HCT116 (cell line): ENCODE measurements around the gene C13orf46. TPM values are rescaled to one million over a fixed set of nuclear protein-coding genes. Genes with fewer than 3 reads are reported as not detected.

Experiments used
- ATAC-seq: fragments of 200-7000 bp; cut with Tn5 transposase; 2 replicates; pipeline ENCODE4 v1.9.1; 2020; ENCODE audit warnings: mild to moderate bottlenecking, moderate library complexity
- BruUV-seq: library from RNA; stranded (reverse); fragments of 400-500 nt; replicated peaks from 2 replicates; lab custom pipeline; 2021; lab: Mats Ljungman, UMichigan
- CTCF ChIA-PET: fragments of 300-600 bp; sonication (Branson Sonifier 250); formaldehyde crosslinking; loops from one replicate; lab custom pipeline; 2021; ENCODE audit warnings: antibody characterized with exemption; lab: Charles Lee
- POLR2A ChIA-PET: fragments of 300-600, 350-600 bp; sonication (Branson Sonifier 250); formaldehyde crosslinking; loops from one replicate; lab custom pipeline; 2021; ENCODE audit warnings: antibody characterized with exemption; lab: Charles Lee
- RAD21 ChIA-PET, 2 experiments: fragments of 300-600 bp; sonication (Branson Sonifier 250); formaldehyde crosslinking; loops; one replicate each; lab custom pipeline; 2023; ENCODE audit warnings: low total read pairs in 2 of 2; ENCODE audit not compliant: uncharacterized antibody in 2 of 2, unreplicated experiment in 2 of 2, low non-redundant PET in 1 of 2; lab: Charles Lee
- DNase-seq: peaks from one replicate; pipeline ENCODE4 v3.0.0-alpha.2; 2010; ENCODE audit warnings: low read depth, low spot score
- H2AFZ ChIP-seq: fragments of 200-600 bp; shearing (Covaris generic), sonication (generic); 2 replicates; pipeline ENCODE4 v1.6.1; 2017; ENCODE audit warnings: low read depth, mixed run types, mixed read lengths, antibody characterized with exemption, low read length; ENCODE audit not compliant: poor library complexity, severe bottlenecking
- H3K27ac ChIP-seq: 2 replicates; pipeline ENCODE4 v1.5.1; 2012; ENCODE audit warnings: low read depth, low read length
- H3K27me3 ChIP-seq: fragments of 200-600 bp; sonication (generic); 2 replicates; pipeline ENCODE4 v1.6.1; 2016; ENCODE audit warnings: mixed run types, low read length, mixed read lengths; ENCODE audit not compliant: insufficient read depth
- H3K36me3 ChIP-seq, 2 experiments: fragments of 200-500 bp in 1 of 2; fragments of 200-600 bp in 1 of 2; sonication (Bioruptor generic) in 1 of 2; sonication (generic) in 1 of 2; 2 replicates each; pipeline versions ENCODE4 v1.5.1 to v1.6.1; 2014 to 2016; ENCODE audit warnings: low read length in 2 of 2, inconsistent platforms in 1 of 2, mixed read lengths in 1 of 2, mixed run types in 1 of 2; ENCODE audit not compliant: insufficient read depth in 2 of 2, control insufficient read depth in 1 of 2
- H3K4me1 ChIP-seq, 2 experiments: fragments of 200-600 bp in 1 of 2; sonication (generic) in 1 of 2; 2 replicates each; pipeline versions ENCODE4 v1.5.1 to v1.6.1; 2012 to 2017; ENCODE audit warnings: low read length in 2 of 2, inconsistent platforms in 1 of 2, mild to moderate bottlenecking in 1 of 2, mixed read lengths in 1 of 2, mixed run types in 1 of 2, moderate library complexity in 1 of 2; ENCODE audit not compliant: insufficient read depth in 2 of 2, control insufficient read depth in 1 of 2
- H3K4me2 ChIP-seq: fragments of 200-600 bp; sonication (generic); 2 replicates; pipeline ENCODE4 v1.6.1; 2017; ENCODE audit warnings: mixed run types, low read length, mixed read lengths
- H3K4me3 ChIP-seq, 2 experiments: fragments of 200-600 bp in 1 of 2; sonication (generic) in 1 of 2; replicated peaks in 1 of 2; 2 replicates each; pipeline ENCODE4 v1.5.1; 2011 to 2016; ENCODE audit warnings: low read length in 2 of 2, control low read depth in 1 of 2, low read depth in 1 of 2, mild to moderate bottlenecking in 1 of 2, mixed read lengths in 1 of 2, mixed run types in 1 of 2
- H3K79me2 ChIP-seq: fragments of 200-600 bp; sonication (generic); 2 replicates; pipeline ENCODE4 v1.6.1; 2017; ENCODE audit warnings: mild to moderate bottlenecking, mixed run types, low read length, moderate library complexity, mixed read lengths; ENCODE audit not compliant: insufficient read depth
- H3K9ac ChIP-seq: fragments of 200-600 bp; sonication (generic); 2 replicates; pipeline ENCODE4 v1.6.1; 2016; ENCODE audit warnings: low read length, mixed read lengths
- H3K9me2 ChIP-seq: fragments of 200-600 bp; sonication (generic), shearing (Covaris generic); 2 replicates; pipeline ENCODE4 v1.6.1; 2017; ENCODE audit warnings: mixed run types, mild to moderate bottlenecking, moderate library complexity; ENCODE audit not compliant: insufficient read depth
- H3K9me3 ChIP-seq, 2 experiments: fragments of 200-500 bp in 1 of 2; fragments of 200-600 bp in 1 of 2; sonication (Bioruptor generic) in 1 of 2; sonication (generic) in 1 of 2; 2 replicates each; pipeline ENCODE4 v1.6.1; 2014 to 2017; ENCODE audit warnings: low read length in 2 of 2, mixed read lengths in 2 of 2, inconsistent platforms in 1 of 2, low read depth in 1 of 2, mild to moderate bottlenecking in 1 of 2, mixed run types in 1 of 2, moderate library complexity in 1 of 2; ENCODE audit not compliant: control insufficient read depth in 1 of 2, insufficient read depth in 1 of 2
- H4K20me1 ChIP-seq: fragments of 200-600 bp; sonication (generic), shearing (Covaris generic); 2 replicates; pipeline ENCODE4 v1.6.1; 2017; ENCODE audit warnings: mixed run types, mild to moderate bottlenecking, moderate library complexity; ENCODE audit not compliant: insufficient read depth
- CEBPB ChIP-seq: IDR thresholded peaks from 2 replicates; pipeline ENCODE4 v1.6.1; 2012; ENCODE audit warnings: low read depth
- EZH2 ChIP-seq: fragments of 200-600 bp; sonication (generic); IDR thresholded peaks from 2 replicates; pipeline ENCODE4 v1.6.1; 2017; ENCODE audit warnings: antibody characterized with exemption, mixed run types
- EZH2phosphoT487 ChIP-seq: fragments of 200-600 bp; IDR thresholded peaks from 2 replicates; pipeline ENCODE4 v1.6.1; 2018; ENCODE audit warnings: antibody characterized with exemption, borderline replicate concordance
- FOSL1 ChIP-seq: IDR thresholded peaks from 2 replicates; pipeline ENCODE4 v1.6.1; 2012; ENCODE audit warnings: low read depth
- JUND ChIP-seq: IDR thresholded peaks from 2 replicates; pipeline ENCODE4 v1.6.1; 2012
- MAX ChIP-seq: IDR thresholded peaks from 2 replicates; pipeline ENCODE4 v1.6.1; 2012
- POLR2A ChIP-seq: IDR thresholded peaks from 2 replicates; pipeline ENCODE4 v1.7.0; 2011; ENCODE audit warnings: borderline replicate concordance; ENCODE audit not compliant: insufficient read depth, insufficient read length; ENCODE audit errors: extremely low read depth
- POLR2AphosphoS5 ChIP-seq: IDR thresholded peaks from 2 replicates; pipeline ENCODE4 v1.6.1; 2011; ENCODE audit warnings: mild to moderate bottlenecking, low read depth, low read length, moderate library complexity
- RAD21 ChIP-seq: IDR thresholded peaks from 2 replicates; pipeline ENCODE4 v1.6.1; 2012; ENCODE audit warnings: low read depth, mild to moderate bottlenecking
- SIN3A ChIP-seq: IDR thresholded peaks from 2 replicates; pipeline ENCODE4 v1.6.1; 2012; ENCODE audit warnings: low read depth
- SP1 ChIP-seq: IDR thresholded peaks from 2 replicates; pipeline ENCODE4 v1.6.1; 2012; ENCODE audit warnings: low read depth
- ZFX ChIP-seq: fragments of 450-650 bp; IDR thresholded peaks from 2 replicates; pipeline ENCODE4 v1.6.1; 2017
- ZNF274 ChIP-seq: fragments of 200-500 bp; sonication (Bioruptor generic); IDR thresholded peaks from 2 replicates; pipeline ENCODE4 v1.6.1; 2014; ENCODE audit warnings: mild to moderate bottlenecking, low read depth, low read length, inconsistent platforms
- intact Hi-C: fragments of 100-400 bp; cut with micrococcal nuclease; formaldehyde crosslinking; loops from 2 replicates; pipeline ENCODE4 v1.10.0; 2022
- total RNA-seq: library from RNA; stranded (reverse); gene quantifications from one replicate; pipeline ENCODE4 v1.2.1, GENCODE V29; 2021; ENCODE audit not compliant: unreplicated experiment
- TF ChIP-seq, protein P1 (sequence below), 3 experiments: fragments of 200-600 bp in 1 of 3; sonication (generic) in 1 of 3; IDR thresholded peaks in 2 of 3; conservative IDR thresholded peaks in 1 of 3; 2 replicates each; pipeline ENCODE4 v1.5.1; 2012 to 2017; ENCODE audit warnings: low read depth in 2 of 3, low read length in 2 of 3, antibody characterized with exemption in 1 of 3, borderline replicate concordance in 1 of 3, control low read depth in 1 of 3, mild to moderate bottlenecking in 1 of 3, mixed read lengths in 1 of 3, mixed run types in 1 of 3, moderate library complexity in 1 of 3; ENCODE audit not compliant: insufficient read depth in 1 of 3

The C13orf46 gene
- total RNA-seq, 1 experiment from 2014 or later, result 0.93 TPM

- RAD21 ChIA-PET, result no interaction called here
- H3K9me2 ChIP-seq, result no peaks in the 10 kb centered on the region
- H3K4me2 ChIP-seq, result no peak overlapping the region
- H3K36me3 ChIP-seq, result no peaks in the 10 kb centered on the region
- intact Hi-C loops, result no loop called here
- TF ChIP-seq POLR2A, result no peak
- no peaks in the 10 kb centered on the region for H3K4me1 ChIP-seq
- H2AFZ ChIP-seq, result no peak overlapping the region
- no peaks in the 10 kb centered on the region for H3K27me3 ChIP-seq
- CTCF ChIA-PET, result no interaction called here
- H3K4me3 ChIP-seq, result no peak overlapping the region
- H4K20me1 ChIP-seq, result no peaks in the 10 kb centered on the region
- POLR2A ChIA-PET, result no interaction called here
- BruUV-seq, result no TSS peak
- ATAC-seq (no peak), DNase-seq (no peak)
- no peak overlapping the region for H3K27ac ChIP-seq
- H3K9ac ChIP-seq, result no peak overlapping the region
- no peaks in the 10 kb centered on the region for H3K79me2 ChIP-seq
- 0 out of 4 replicates have a peak, but pooled peaks cover 0 to 6% of the 10 kb centered on the region in 2 experiments for H3K9me3 ChIP-seq
Observed at GRCh38 chr13:113926951-113927660, 46.8 kb downstream of the C13orf46 start.

- H3K79me2 ChIP-seq, result no peaks in the 10 kb centered on the region
- no peak overlapping the region for H3K4me3 ChIP-seq
- no peak overlapping the region for H3K9ac ChIP-seq
- intact Hi-C loops, result no loop called here
- H3K36me3 ChIP-seq, result no peaks in the 10 kb centered on the region
- H2AFZ ChIP-seq, result no peak overlapping the region
- 0 out of 4 replicates have a peak, but pooled peaks cover 3 to 6% of the 10 kb centered on the region in 2 experiments for H3K9me3 ChIP-seq
- no peaks in the 10 kb centered on the region for H3K27me3 ChIP-seq
- no peak overlapping the region for H3K4me2 ChIP-seq
- TF ChIP-seq SP1 (no peak), CEBPB (no peak), ZFX (no peak), FOSL1 (no peak), SIN3A (no peak), ZNF274 (no peak), POLR2A (no peak), POLR2AphosphoS5 (no peak), RAD21 (no peak), JUND (no peak), MAX (no peak), EZH2 (no peak), EZH2phosphoT487 (no peak)
- TF ChIP-seq, protein P1, sequence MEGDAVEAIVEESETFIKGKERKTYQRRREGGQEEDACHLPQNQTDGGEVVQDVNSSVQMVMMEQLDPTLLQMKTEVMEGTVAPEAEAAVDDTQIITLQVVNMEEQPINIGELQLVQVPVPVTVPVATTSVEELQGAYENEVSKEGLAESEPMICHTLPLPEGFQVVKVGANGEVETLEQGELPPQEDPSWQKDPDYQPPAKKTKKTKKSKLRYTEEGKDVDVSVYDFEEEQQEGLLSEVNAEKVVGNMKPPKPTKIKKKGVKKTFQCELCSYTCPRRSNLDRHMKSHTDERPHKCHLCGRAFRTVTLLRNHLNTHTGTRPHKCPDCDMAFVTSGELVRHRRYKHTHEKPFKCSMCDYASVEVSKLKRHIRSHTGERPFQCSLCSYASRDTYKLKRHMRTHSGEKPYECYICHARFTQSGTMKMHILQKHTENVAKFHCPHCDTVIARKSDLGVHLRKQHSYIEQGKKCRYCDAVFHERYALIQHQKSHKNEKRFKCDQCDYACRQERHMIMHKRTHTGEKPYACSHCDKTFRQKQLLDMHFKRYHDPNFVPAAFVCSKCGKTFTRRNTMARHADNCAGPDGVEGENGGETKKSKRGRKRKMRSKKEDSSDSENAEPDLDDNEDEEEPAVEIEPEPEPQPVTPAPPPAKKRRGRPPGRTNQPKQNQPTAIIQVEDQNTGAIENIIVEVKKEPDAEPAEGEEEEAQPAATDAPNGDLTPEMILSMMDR (IDR thresholded peaks at IDR 0.05 in 2 of 3, conservative IDR thresholded peaks at IDR 0.05 in 1 of 3; ENCODE audit: borderline replicate concordance in 1 of 3, insufficient read depth in 1 of 3, low read depth in 2 of 3, low read length in 2 of 3), result no peak
- TF ChIP-seq, all 23 proteins: peak for 0
- ChIA-PET POLR2A (no interaction called here), RAD21 (no interaction called here), CTCF (no interaction called here)
- Histone ChIP-seq H3K9me2 (no peaks in the 10 kb centered on the region), H3K27ac (no peak overlapping the region), H4K20me1 (no peaks in the 10 kb centered on the region), H3K4me1 (no peaks in the 10 kb centered on the region)
- ATAC-seq, result no peak
- no peak for DNase-seq
- BruUV-seq, result no TSS peak
Observed at GRCh38 chr13:113926301-113926761, 47.5 kb downstream of the C13orf46 start.
